Muscle layer of colon (tissue), 2 donors: Measurements from ENCODE around the gene LPXN.
A peak's percentile ranks its signal among the peaks of the same experiment; 100 is the strongest.

Source experiments
- H3K27ac ChIP-seq: one replicate; pipeline ENCODE4 v1.7.0; 2013; ENCODE audit warnings: low read depth, mild to moderate bottlenecking, low read length, moderate library complexity
- H3K27me3 ChIP-seq, 2 donors: one replicate each; pipeline ENCODE4 v1.7.0; 2013; ENCODE audit warnings: low read length in 2 of 2, mild to moderate bottlenecking in 2 of 2; ENCODE audit not compliant: insufficient read depth in 2 of 2, control insufficient read depth in 1 of 2
- H3K36me3 ChIP-seq: one replicate; pipeline ENCODE4 v1.7.0; 2013; ENCODE audit warnings: mild to moderate bottlenecking, low read length; ENCODE audit not compliant: insufficient read depth
- H3K4me1 ChIP-seq: one replicate; pipeline ENCODE4 v1.7.0; 2013; ENCODE audit warnings: mild to moderate bottlenecking, low read length; ENCODE audit not compliant: insufficient read depth
- H3K4me3 ChIP-seq, 2 donors: one replicate each; pipeline ENCODE4 v1.7.0; 2013; ENCODE audit warnings: low read length in 2 of 2, low read depth in 1 of 2, mild to moderate bottlenecking in 1 of 2, moderate library complexity in 1 of 2
- H3K9ac ChIP-seq: one replicate; pipeline ENCODE4 v1.7.0; 2013; ENCODE audit warnings: low read length
- H3K9me3 ChIP-seq: one replicate; pipeline ENCODE4 v1.7.0; 2013; ENCODE audit warnings: mild to moderate bottlenecking, low read length
- donor health status: abdominal sarcoma.
- donor health status: Adenocarcinoma of cecum.

Gene LPXN

DNA sequence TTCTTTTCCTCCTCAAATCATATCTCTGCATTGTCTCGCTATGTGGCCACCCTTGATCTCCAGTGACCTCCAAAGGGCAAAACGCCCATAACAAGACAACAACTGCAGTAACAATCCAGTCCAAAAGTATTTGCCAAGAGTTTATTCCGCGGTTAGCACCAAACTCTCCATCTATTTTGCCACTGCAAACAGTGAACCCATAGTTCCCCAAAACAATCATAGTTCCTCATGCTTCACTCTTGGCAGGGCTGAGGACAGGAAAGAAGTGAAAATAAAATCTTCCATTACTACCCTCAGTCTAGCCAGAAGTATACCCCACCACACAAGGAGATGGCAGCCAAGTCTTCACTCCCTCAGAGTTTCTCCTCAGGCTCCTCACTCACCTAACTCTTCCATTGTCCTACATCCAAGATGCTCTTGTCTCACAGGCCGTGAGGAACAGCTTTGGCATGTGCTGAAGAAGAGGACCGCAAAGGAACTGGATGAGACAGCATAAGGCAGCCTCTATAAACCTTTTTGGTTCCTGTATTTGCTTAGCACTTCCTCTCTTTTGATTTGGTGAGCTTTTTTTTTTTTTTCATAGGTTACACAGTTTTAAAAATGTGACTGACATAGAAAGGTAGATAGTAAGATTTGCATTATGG is at the start of gene LPXN:
Gene LPXN, minus strand, starts transcription at position 480 of the 644 bp plus-strand sequence. Its CDS starts 84 bp downstream, at position 396.
- Histone ChIP-seq H3K4me1 (peaks cover 43% of the 10 kb centered on the region), H3K27me3 (no peaks in the 10 kb centered on the region), H3K4me3 (no peak within 1 kb of the TSS), H3K27ac (peak within 1 kb of the TSS; percentile 35), H3K9me3 (no peaks in the 10 kb centered on the region), H3K9ac (no peak within 1 kb of the TSS), H3K36me3 (no peaks in the 10 kb centered on the region)

- Histone ChIP-seq H3K9ac (no peak overlapping the region), H3K36me3 (peaks cover 8% of the 10 kb centered on the region), H3K27ac (no peak overlapping the region), H3K4me3 (no peak overlapping the region), H3K27me3 (no peaks in the 10 kb centered on the region), H3K4me1 (peaks cover 26% of the 10 kb centered on the region), H3K9me3 (no peaks in the 10 kb centered on the region)
Observed at GRCh38 chr11:58625086-58625485, 49.4 kb upstream of the LPXN start.

GRCh38 chr11:58622344-58622743 is 46.7 kb upstream of the LPXN start, which contains the start of gene CNTF:
CNTF (plus strand) TSS chr11:58622665; CDS start chr11:58622753, 88 bp downstream.
- no peak within 1 kb of the TSS for H3K4me3 ChIP-seq
- H3K27ac ChIP-seq, result no peak within 1 kb of the TSS
- H3K9ac ChIP-seq, result no peak within 1 kb of the TSS
- H3K27me3 ChIP-seq, result no peaks in the 10 kb centered on the region
- H3K9me3 ChIP-seq, result no peaks in the 10 kb centered on the region
- peaks cover 26% of the 10 kb centered on the region for H3K36me3 ChIP-seq
- H3K4me1 ChIP-seq, result peaks cover 13% of the 10 kb centered on the region

GRCh38 chr11:58621586-58622262 is 46.1 kb upstream of the LPXN start:
- Histone ChIP-seq H3K27me3 (no peaks in the 10 kb centered on the region), H3K9me3 (no peaks in the 10 kb centered on the region), H3K36me3 (peaks cover 33% of the 10 kb centered on the region), H3K9ac (no peak overlapping the region), H3K4me3 (no peak overlapping the region), H3K4me1 (peaks cover 14% of the 10 kb centered on the region), H3K27ac (no peak overlapping the region)

- no peak overlapping the region for H3K27ac ChIP-seq
- H3K27me3 ChIP-seq, result no peaks in the 10 kb centered on the region
- H3K9me3 ChIP-seq, result no peaks in the 10 kb centered on the region
- H3K36me3 ChIP-seq, result peaks cover 58% of the 10 kb centered on the region
- H3K4me1 ChIP-seq, result peaks cover 16% of the 10 kb centered on the region
- H3K9ac ChIP-seq, result no peak overlapping the region
- H3K4me3 ChIP-seq, result no peak overlapping the region
Observed at GRCh38 chr11:58617976-58618557, 42.4 kb upstream of the LPXN start.

DNA sequence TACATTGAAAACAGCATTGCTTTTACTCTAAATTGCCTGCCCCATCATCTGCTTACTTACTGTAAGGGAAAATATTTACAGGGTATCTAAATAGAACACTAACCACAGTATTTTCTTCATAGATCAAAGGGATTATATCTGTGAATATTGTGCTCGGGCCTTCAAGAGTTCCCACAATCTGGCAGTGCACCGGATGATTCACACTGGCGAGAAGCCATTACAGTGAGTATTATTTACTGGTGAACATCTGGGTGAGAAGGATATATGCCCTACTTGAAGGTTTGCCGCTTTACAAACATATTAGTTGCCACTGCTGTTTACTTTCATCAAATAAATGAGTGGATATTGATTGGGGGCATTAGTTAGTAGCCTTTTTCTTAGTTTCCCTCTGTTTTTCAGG is 40.9 kb upstream of the LPXN start:
- Histone ChIP-seq H3K9me3 (no peaks in the 10 kb centered on the region), H3K4me3 (no peak overlapping the region), H3K4me1 (peaks cover 4% of the 10 kb centered on the region), H3K9ac (no peak overlapping the region), H3K27me3 (no peaks in the 10 kb centered on the region), H3K36me3 (peaks cover 72% of the 10 kb centered on the region), H3K27ac (no peak overlapping the region)

DNA sequence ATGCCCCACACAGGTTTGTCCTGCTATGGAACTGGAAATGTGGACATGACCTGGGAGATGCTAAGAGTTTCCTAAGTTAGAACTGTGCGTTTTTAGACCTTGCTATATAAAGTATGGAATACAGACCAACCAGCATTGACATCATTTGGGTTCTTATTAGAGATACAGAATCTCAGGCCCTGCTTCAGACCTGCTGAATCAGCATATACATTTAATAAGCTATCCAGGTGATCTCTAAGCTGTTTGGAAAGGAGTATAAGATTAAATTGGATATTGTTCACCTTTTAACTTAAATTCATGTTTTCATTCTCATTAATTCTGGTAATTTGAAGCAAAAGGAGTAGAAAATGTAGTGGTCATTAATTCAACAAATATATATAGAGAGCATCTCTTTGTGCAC is 39.9 kb upstream of the LPXN start:
- H3K4me3 ChIP-seq, result no peak overlapping the region
- H3K27ac ChIP-seq, result no peak overlapping the region
- H3K36me3 ChIP-seq, result peaks cover 81% of the 10 kb centered on the region
- H3K27me3 ChIP-seq, result no peaks in the 10 kb centered on the region
- no peaks in the 10 kb centered on the region for H3K9me3 ChIP-seq
- peaks cover 4% of the 10 kb centered on the region for H3K4me1 ChIP-seq
- no peak overlapping the region for H3K9ac ChIP-seq

- Histone ChIP-seq H3K9me3 (no peaks in the 10 kb centered on the region), H3K27ac (no peak overlapping the region), H3K27me3 (no peaks in the 10 kb centered on the region), H3K4me3 (no peak overlapping the region), H3K9ac (no peak overlapping the region), H3K36me3 (peaks cover 81% of the 10 kb centered on the region), H3K4me1 (peaks cover 4% of the 10 kb centered on the region)
Observed at GRCh38 chr11:58613228-58613627, 37.6 kb upstream of the LPXN start.

- Histone ChIP-seq H3K27ac (no peak overlapping the region), H3K36me3 (peaks cover 50% of the 10 kb centered on the region), H3K4me1 (no peaks in the 10 kb centered on the region), H3K9ac (no peak overlapping the region), H3K27me3 (no peaks in the 10 kb centered on the region), H3K4me3 (no peak overlapping the region), H3K9me3 (no peaks in the 10 kb centered on the region)
Observed at GRCh38 chr11:58609723-58610122, 34.1 kb upstream of the LPXN start.

DNA sequence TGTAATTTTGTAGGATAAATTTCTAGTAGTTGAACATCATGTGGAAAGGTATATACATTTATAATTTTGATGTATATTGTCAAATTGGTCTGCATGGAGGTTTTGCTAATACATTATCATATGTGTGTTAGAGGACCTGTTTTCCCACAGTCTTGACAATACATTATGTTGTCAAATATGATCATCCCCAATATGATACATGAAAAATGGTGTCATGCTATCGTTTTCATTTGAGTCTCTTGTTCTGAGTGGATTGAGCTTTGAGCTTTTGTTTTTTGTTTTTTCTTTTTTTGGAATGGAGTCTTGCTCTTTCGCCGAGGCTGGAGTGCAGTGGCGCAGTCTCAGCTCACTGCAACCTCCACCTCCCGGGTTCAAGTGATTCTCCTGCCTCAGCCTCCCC is 32.7 kb upstream of the LPXN start:
- no peaks in the 10 kb centered on the region for H3K27me3 ChIP-seq
- H3K9ac ChIP-seq, result no peak overlapping the region
- no peaks in the 10 kb centered on the region for H3K9me3 ChIP-seq
- peaks cover 36% of the 10 kb centered on the region for H3K36me3 ChIP-seq
- H3K27ac ChIP-seq, result no peak overlapping the region
- no peak overlapping the region for H3K4me3 ChIP-seq
- no peaks in the 10 kb centered on the region for H3K4me1 ChIP-seq

DNA sequence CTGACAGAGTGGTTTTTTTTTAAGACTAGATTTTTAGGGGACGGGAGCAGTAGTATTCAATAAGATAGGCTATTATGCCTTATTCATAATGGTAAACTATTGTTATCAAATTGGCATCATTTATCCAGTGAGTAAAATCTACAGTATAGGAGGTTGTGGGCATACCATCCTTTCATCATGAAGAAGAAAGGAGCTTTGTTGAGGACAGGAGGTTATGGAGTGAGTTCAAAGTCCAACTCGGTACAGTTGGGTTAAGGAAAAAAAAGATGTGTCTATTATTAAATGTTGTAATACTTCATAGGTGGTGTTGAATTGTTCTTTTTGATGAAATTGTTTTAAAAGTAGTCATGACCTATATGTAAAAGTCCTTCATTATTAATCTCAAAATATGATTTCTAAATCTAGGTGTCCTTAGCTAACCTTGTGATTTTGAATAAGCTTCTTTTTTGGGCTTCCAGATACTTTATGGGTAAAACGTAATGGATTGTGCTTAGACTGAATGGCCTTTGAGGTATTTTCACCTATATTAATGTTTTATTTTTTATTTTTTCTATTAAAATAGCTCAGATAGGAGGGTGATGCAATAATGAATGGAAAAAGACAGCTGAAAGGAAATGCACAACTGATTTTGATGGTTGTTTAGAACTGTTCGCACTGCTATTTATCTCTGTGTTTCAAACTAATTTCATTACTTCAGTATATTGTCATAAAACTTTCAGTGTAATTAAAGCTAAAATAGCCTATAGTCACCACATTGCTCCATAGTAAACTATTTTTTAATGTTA is 31.5 kb upstream of the LPXN start:
- Histone ChIP-seq H3K27ac (no peak overlapping the region), H3K4me1 (no peaks in the 10 kb centered on the region), H3K36me3 (peaks cover 24% of the 10 kb centered on the region), H3K9ac (no peak overlapping the region), H3K9me3 (no peaks in the 10 kb centered on the region), H3K4me3 (no peak overlapping the region), H3K27me3 (no peaks in the 10 kb centered on the region)
